Lower lobe of right lung (tissue), 2 donors: ENCODE data around the gene THOC3. TPM values are rescaled to one million over a fixed set of nuclear protein-coding genes. Genes with fewer than 3 reads are reported as not detected.
"Not testable (repeated sequence)": the region's sequence is repeated elsewhere in the genome, so short reads cannot be mapped to it uniquely, and the experiment has no call there.

Experiments used
- ATAC-seq, 2 donors: fragments of 200-7000 bp; cut with Tn5 transposase; one replicate each; pipeline ENCODE4 v1.9.1; 2020 to 2022; ENCODE audit warnings: mild to moderate bottlenecking in 2 of 2, moderate library complexity in 2 of 2
- DNase-seq: peaks from one replicate; pipeline ENCODE4 v3.0.0-alpha.2; 2020
- H3K27ac ChIP-seq: fragments of 200-600 bp; one replicate; pipeline ENCODE4 v1.8.0; 2022
- H3K27me3 ChIP-seq: fragments of 200-600 bp; one replicate; pipeline ENCODE4 v1.8.0; 2022; ENCODE audit warnings: low read depth
- H3K36me3 ChIP-seq: fragments of 200-600 bp; one replicate; pipeline ENCODE4 v1.8.0; 2022; ENCODE audit warnings: mild to moderate bottlenecking
- H3K4me1 ChIP-seq: fragments of 200-600 bp; one replicate; pipeline ENCODE4 v1.8.0; 2022
- H3K4me3 ChIP-seq: fragments of 200-600 bp; one replicate; pipeline ENCODE4 v1.8.0; 2022; ENCODE audit warnings: mild to moderate bottlenecking
- H3K9me3 ChIP-seq: fragments of 200-600 bp; one replicate; pipeline ENCODE4 v1.8.0; 2022
- CTCF ChIP-seq: fragments of 200-600 bp; IDR thresholded peaks from one replicate; pipeline ENCODE4 v1.8.0; 2022; ENCODE audit warnings: antibody characterized with exemption, mild to moderate bottlenecking
- intact Hi-C: fragments of 100-400 bp; cut with DNase I; formaldehyde crosslinking; loops from one replicate; pipeline ENCODE4 v1.11.0; 2022
- total RNA-seq: library from RNA; stranded (reverse); fragmentation: NEBNext Ultra II Directional; extraction: Animal tissue kit (Norgen Biotek cat#: 25700); gene quantifications from one replicate; pipeline ENCODE4 v1.2.1, GENCODE V29; 2021
- donor health status: DM: no; HTN: yes; CAD: no; lungs with severe emphysema.

Gene THOC3
- total RNA-seq, 1 donor from 2014 or later = 21.6 TPM

DNA sequence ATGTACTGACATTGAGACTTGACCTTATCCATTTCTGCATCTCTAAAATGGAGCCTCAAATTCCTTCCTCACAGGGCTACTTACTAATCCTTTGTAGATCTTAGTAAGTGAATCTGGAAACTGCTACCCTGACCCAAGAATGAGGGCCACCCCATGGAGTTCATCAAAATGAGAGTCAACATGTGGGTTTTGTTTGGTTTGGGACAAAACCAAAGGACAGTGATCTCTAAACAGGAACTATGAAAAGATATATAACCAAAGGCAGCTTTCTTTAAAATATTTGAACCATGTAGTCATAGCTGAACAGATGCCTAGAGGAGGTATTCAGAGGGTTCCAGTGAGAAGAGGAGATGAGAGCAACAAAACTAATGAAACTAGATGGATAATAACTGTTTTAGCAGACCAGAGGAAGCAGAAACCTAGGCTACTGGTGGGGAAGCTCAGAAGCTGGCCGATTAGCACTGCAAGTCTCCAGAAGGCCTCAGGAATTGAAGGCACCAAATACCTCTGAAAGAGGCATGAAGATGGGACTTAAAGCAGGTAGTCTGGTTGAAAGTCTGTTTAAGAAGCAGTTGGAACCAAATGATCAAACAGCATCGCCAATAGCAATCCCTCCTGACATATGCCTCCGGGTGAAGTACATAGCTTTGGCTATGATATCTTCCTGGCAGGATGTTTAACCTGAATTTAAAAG lies 45.8 kb downstream of the THOC3 start:
- Histone ChIP-seq H3K4me3 (no peak overlapping the region), H3K4me1 (no peaks in the 10 kb centered on the region), H3K9me3 (no peaks in the 10 kb centered on the region), H3K27me3 (no peaks in the 10 kb centered on the region), H3K36me3 (no peaks in the 10 kb centered on the region), H3K27ac (no peak overlapping the region)
- ATAC-seq (no peak), DNase-seq (no peak)
- no peak for TF ChIP-seq CTCF
- intact Hi-C loops = no loop called here

- Histone ChIP-seq H3K36me3 (no peaks in the 10 kb centered on the region), H3K9me3 (no peaks in the 10 kb centered on the region), H3K4me3 (no peak overlapping the region), H3K27me3 (no peaks in the 10 kb centered on the region), H3K4me1 (no peaks in the 10 kb centered on the region), H3K27ac (no peak overlapping the region)
- intact Hi-C loops = no loop called here
- no peak for TF ChIP-seq CTCF
- ATAC-seq = no peak
- no peak for DNase-seq
Measured at GRCh38 chr5:175921061-175921730, 46.9 kb downstream of the THOC3 start.

DNA sequence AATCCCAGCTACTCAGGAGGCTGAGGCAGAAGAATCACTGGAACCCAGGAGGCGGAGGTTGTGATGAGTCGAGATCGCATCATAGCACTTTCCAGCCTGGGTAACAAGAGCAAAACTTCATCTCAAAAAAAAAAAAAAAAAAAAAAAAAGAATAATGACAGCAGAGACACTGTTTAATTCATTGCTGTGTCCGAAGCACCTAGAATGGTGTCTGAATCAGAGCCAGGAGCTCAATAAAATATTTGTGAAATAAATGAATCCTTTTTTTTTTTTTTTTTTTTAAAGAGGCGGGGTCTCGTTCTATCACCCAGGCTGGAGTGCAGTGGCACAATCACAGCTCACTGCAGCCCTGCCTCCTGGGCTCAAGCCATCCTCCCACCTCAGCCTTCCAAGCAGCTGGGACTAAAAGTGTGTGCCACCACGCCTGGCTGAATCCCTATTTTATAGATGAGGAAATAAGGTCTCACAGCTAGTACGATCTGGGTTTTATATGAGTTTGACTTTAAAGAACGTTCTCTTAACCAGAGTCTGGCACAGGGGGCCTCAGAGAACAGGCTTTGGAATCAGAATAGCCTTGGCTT lies 47.8 kb downstream of the THOC3 start:
- ATAC-seq (no peak), DNase-seq (no peak)
- Histone ChIP-seq H3K4me3 (no peak overlapping the region), H3K9me3 (no peaks in the 10 kb centered on the region), H3K36me3 (no peaks in the 10 kb centered on the region), H3K27ac (no peak overlapping the region), H3K27me3 (no peaks in the 10 kb centered on the region), H3K4me1 (no peaks in the 10 kb centered on the region)
- intact Hi-C loops = no loop called here
- no peak for TF ChIP-seq CTCF

DNA sequence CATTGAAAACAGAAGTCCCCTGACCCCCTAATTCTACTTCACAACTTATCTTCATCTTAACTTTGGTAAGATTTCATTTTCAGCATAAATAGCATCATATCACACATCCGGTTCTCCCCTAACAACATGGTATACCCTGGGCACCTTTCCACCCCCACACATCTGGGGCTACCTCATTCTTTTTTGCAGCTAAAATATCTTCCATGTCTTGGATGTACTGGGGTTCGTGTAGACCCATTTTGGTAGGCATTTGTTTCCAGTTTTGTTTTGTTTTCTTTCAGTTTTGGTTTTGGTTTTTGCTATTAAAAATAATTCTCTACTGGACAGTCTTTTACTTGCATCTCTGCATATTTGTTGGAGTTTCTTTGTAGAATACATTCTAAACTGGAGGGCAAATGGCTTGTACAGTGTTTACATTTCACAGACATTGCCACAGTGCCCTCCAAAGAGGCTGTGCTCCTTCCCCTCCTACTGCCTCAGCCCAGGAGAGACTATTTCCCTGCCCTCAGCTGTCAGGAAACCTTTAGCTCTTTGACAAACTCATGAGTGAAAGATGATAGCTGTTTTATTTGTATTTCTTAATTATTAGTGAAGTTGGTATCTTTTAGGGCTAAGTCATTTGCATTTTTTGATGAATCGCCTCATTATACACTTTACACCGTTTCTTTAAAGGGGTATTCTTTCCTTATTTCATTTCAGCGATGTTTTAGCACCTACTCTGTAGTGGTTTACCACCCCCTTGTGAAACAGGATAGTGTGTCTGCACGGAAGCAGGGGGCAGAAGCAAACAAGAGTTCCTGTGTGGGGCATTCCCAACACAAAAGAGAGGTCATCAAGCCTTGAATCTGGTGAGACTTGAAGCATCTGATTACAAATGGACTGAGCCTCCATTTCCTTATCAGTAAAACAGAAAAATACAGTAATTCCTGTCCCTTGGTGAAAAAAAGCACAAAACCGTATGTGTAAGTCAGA lies 52.8 kb downstream of the THOC3 start:
- H3K27ac ChIP-seq, ATAC-seq, H3K4me1 ChIP-seq, H3K9me3 ChIP-seq, DNase-seq, H3K27me3 ChIP-seq, intact Hi-C loops, H3K4me3 ChIP-seq, H3K36me3 ChIP-seq: not testable (repeated sequence)

DNA sequence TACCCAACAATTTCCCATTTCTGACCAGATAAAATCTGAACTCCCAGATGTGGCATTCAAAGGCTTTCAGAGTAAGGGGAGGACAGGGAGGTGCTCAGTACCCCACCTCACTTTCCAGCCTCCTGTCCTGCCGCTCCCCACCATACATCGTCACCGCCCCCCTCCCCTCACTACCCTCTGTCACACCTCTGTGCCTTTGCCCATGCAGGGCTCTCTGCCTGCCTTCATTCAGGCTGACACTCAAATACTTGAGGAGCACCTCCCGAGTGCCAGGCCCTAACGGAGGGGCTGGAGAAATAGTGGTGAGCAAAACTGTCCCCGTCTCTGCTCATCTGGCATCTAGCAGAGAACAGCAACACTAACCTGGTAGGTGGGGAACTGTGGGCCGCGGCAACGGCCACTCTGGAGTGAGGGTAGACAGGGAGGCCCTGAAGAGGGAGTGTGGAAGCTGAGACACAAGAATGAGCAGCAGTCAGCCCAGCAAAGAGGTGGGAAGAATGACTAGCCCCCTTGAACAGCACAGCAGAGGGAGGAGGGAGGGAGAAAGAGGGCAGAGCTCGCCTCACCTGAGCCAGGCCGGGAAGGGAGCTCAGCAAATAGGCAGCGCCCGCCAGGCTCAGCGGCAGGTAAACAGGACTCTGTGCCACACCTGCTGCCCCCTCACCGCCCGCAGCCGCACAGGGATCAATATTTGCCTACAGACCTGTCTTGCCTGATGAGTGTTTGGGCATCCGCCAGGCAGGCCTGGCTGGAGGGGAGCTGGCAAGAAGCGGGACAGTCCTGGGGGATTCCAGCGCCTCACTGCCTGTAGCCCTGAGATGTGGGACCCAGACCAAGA lies 54.1 kb downstream of the THOC3 start:
- H3K27ac ChIP-seq, H3K4me3 ChIP-seq, H3K36me3 ChIP-seq, intact Hi-C loops, DNase-seq, H3K27me3 ChIP-seq, H3K4me1 ChIP-seq, H3K9me3 ChIP-seq: not testable (repeated sequence)
- ATAC-seq = peak; percentile 47 to 61

- H3K4me3 ChIP-seq, DNase-seq, H3K4me1 ChIP-seq, H3K27ac ChIP-seq, H3K9me3 ChIP-seq, H3K27me3 ChIP-seq, intact Hi-C loops, H3K36me3 ChIP-seq: not testable (repeated sequence)
- peak; percentile 16 to 25 for ATAC-seq
Measured at GRCh38 chr5:175910072-175910471, 58.0 kb downstream of the THOC3 start.

Other genes with a start within 250 kb of the THOC3 start
- gene CPLX2, start 96.7 kb downstream of the THOC3 start, total RNA-seq = 0.09 TPM